Measurements from ENCODE around the gene TACC2.

DNA sequence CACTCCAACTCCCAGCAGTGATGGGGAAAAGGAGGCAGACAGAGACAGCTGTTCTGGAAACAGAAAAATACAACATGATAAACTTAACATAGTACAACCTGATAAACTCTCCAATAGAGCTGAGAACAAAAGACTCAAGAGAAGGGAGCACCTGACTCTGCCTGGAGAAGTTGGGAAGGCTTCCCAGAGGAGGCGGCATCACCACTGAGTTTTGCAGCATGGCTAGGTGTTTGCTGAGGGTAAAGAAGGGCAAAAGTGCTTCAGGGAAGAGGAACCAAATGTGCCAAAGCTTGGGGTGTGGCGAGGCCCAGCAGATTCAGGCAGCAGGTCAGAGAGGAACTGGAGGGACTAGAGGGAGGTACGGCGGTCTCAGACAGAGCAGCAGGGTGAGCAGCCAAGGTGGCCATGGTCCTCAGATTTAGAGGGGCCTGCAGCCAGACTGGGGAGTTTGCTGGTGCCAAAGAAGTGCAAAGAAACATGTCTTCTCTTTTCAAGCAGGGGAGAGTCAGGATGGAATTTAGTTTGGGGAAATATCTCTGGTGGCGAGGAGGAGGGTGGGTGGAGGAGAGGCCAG, 162.2 kb downstream of the TACC2 start:
- TF ChIP-seq, protein P1, sequence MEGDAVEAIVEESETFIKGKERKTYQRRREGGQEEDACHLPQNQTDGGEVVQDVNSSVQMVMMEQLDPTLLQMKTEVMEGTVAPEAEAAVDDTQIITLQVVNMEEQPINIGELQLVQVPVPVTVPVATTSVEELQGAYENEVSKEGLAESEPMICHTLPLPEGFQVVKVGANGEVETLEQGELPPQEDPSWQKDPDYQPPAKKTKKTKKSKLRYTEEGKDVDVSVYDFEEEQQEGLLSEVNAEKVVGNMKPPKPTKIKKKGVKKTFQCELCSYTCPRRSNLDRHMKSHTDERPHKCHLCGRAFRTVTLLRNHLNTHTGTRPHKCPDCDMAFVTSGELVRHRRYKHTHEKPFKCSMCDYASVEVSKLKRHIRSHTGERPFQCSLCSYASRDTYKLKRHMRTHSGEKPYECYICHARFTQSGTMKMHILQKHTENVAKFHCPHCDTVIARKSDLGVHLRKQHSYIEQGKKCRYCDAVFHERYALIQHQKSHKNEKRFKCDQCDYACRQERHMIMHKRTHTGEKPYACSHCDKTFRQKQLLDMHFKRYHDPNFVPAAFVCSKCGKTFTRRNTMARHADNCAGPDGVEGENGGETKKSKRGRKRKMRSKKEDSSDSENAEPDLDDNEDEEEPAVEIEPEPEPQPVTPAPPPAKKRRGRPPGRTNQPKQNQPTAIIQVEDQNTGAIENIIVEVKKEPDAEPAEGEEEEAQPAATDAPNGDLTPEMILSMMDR (IDR thresholded peaks at IDR 0.05), result no peak
- TF ChIP-seq EP300 (IDR thresholded peaks at IDR 0.05), result no peak

Measured in suprapubic skin (tissue), 3 donors.